GM18505 (cell line): ENCODE measurements around the gene ANO4.

Source experiments
- ATAC-seq: cut with Tn5 transposase; IDR thresholded peaks from one replicate; pipeline ENCODE4 v1.9.1; 2021; ENCODE audit not compliant: unreplicated experiment
- POLR2A ChIP-seq: IDR thresholded peaks from 4 replicates; pipeline ENCODE4 v1.6.1; 2011; ENCODE audit warnings: borderline replicate concordance; ENCODE audit not compliant: insufficient read depth, insufficient read length; ENCODE audit errors: extremely low read depth

ANO4 gene

DNA sequence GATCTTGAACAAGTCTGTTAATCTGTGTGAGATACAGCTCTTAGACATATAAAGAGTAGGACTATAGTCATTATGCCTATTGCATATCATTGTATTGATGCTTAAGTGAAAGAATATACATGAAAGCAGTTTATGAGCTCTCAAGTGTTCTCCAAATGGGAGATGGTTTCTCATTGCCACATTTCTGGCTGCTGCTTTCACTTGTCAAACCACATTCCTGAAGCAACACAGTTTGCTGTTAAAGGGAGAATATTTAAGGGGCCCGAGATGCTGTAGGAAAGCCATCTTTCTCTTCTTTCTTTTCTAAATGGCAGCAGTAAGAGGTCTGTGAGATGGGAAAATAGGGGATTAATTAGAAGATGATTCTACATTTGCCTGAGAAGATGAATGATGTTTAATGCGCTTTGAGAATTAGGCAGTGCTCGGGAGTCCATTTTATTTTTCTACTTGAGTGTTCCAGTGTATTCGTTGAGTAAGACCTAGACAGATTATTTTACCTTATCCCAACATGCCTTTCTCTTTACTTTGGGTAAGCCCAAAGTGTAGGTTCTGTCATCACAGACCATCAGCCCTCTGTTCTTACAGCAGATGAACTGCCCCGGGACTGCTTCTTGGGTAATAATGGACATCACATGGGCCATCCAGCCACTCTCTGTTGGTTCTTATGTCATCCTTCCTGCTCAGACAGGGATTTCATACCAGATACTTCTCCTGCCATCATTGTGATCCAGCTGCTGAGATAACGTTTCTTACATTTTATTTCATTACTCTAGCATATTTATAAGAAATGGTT lies 35.6 kb downstream of the ANO4 start:
- TF ChIP-seq POLR2A: no peak
- ATAC-seq: no peak

DNA sequence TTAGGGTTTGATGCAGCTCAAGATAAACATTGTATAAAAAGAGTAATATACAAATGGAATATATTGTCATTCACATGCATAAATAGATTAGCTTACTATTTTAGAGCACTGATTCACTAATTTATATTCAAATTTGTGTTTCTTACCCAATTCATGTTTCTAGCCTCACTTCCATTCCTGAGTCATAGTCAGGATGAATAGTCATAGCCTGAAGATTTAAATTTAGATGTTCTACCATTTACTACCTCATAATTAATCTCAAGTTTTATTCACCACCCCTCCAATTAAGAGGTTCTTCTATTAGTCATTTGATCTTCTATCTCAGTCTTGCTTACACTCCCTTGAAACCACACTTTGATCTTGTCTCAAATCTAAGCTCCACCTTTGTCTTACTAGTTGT lies 38.7 kb downstream of the ANO4 start:
- no peak for ATAC-seq
- TF ChIP-seq POLR2A: no peak

DNA sequence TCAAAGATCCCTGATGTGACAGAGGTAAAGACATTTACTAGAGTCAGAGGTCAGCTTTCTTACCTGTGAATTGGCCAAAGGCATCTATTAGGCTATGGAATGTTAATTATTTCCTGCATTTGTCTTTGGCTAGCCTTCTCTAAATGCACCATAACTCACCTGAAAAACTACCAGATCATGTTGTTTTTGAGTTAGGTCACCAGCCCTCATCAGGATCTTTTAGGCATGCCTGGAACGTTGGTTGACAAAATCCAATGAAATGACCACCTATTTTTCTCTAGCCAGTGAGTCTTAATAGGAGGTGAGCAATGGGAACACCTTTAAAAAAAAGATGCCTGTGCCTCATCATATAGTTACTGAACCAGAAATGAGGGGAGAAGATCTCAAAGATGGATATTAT lies 46.2 kb downstream of the ANO4 start:
- no peak for ATAC-seq

DNA sequence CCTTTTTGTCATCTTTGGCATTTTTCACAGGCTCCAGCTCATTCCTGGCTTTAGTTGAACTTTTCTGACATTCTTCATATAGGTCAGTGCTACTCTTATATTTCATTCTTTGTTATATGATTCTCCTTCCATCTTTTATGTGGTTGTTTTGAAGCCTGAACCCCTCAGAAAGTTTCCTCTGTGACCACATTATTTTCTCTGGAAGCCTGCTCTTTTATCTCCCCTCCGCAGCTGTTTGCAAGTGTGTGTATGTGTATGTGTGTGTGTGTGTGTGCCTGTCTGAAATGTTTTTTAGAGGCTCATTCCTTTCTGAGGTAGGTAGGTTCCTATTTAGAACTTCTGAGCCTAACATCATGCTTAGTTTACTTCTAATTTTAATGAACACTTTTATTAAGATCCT lies 47.6 kb downstream of the ANO4 start:
- TF ChIP-seq POLR2A: no peak
- no peak for ATAC-seq

More for the DNA sequence above, 46.2 kb downstream of the ANO4 start:
- no peak for TF ChIP-seq POLR2A

DNA sequence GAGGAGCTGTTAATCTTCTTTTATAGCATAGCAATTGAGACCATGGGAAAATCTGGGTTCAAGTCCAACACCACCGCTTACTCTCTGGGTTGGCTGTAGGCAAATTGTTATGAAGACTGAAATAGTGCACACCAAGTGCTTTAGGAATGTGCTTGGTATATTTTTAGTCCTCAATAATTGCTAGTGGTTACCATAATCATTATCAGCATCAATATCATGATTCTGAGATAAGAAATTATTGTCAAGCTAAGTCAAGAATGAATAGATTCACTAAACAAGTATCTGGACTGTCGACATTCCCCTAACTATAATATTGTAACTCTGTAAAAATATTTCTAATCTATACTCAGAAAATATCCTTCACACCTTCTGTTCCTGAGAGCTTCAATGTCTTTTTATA lies 48.5 kb downstream of the ANO4 start:
- TF ChIP-seq POLR2A: no peak

DNA sequence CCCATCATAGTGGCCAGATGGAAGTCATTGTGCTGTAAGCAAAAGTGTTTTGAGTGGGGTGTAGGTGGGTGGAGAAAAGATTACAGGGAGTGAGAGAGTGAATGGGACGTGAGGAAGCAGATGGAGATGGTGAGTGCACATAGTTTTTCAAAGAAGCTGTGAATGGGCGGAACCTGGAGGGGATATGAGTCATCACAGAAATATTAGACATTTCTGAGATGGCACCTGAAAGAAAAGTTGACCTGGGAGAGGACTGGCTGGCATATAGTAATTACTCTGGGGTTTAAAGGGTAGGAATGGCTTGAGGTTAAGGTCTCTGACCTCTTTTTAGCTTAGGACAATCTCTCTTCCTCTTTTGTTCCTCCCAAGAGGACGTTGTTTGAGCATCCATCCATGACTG lies 50.5 kb downstream of the ANO4 start:
- no peak for TF ChIP-seq POLR2A
- ATAC-seq: no peak

More for the DNA sequence above, 48.5 kb downstream of the ANO4 start:
- ATAC-seq: no peak

DNA sequence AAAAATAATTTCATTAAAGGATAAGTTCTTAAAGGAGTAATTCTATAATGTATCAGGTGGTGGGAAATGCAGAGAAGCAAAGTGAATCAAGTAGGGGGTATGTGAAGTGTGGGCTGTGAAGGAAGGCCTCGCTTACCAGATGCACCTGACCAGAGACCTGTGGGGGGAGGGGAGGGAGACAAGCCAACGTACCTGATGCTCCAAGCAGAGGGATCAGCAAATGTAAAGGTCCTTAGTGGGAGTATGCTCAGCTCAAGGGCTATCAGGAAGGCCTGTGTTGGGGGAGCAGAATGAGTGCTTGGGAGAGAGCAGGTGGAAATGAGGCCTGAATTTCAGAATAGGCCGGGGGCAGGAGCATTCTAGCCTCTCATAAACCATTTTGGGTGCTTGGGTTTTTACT lies 57.1 kb downstream of the ANO4 start:
- TF ChIP-seq POLR2A: no peak
- no peak for ATAC-seq

DNA sequence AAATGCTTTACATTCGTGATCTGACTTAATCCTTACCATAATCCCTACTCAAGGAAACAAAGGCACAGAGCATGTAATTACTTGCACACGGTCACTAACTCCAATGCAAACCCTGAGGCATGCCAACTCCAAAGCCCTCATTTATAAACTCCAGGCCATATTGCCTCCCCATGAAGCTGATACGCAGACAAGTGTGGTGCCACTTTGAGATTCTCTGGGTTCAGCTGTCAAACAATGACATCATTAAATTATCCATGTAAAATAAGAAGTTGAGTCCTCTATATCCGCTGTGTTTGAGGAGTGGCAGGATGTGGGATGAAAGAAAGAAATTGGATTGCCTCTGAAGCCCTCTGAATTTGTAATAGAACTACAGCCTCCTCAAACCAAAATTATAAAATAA lies 62.8 kb downstream of the ANO4 start:
- TF ChIP-seq POLR2A: no peak
- ATAC-seq: no peak

DNA sequence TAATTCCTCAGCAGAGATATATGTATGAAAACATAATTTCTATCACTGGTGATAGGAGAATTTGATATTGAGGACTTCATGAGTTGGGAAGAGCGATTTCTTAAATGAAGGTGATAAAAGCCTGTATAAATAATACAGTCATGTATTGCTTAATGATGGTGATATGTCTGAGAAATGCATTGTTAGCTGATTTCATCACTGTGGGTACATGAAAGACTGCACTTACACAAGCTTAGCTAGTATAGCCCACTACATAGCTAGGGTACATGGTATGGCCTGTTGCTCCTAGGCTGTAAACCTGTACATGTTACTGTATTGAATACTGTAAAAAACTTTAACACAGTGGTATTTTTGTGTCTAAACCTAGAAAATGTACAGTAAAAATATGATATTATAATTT lies 63.4 kb downstream of the ANO4 start:
- no peak for ATAC-seq
- no peak for TF ChIP-seq POLR2A

DNA sequence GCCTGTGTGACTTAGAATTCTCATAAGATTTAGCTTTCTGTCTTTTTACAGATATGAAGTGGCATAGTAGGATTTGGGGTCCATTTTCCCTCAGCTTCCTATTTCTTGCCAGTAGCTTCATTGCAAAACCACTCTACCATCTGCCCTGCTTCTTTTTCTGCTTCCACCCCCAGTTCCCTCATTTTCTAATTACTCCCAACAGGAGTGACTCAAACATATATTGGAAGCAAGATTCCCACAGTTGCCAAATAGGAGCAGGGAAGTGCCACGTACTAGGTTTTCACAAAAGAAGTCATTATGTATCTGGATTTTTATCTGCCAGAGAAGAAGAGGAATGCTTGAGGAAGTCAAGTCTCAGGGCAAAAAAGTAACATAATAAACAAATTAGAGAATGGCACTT lies 64.1 kb downstream of the ANO4 start:
- no peak for TF ChIP-seq POLR2A

DNA sequence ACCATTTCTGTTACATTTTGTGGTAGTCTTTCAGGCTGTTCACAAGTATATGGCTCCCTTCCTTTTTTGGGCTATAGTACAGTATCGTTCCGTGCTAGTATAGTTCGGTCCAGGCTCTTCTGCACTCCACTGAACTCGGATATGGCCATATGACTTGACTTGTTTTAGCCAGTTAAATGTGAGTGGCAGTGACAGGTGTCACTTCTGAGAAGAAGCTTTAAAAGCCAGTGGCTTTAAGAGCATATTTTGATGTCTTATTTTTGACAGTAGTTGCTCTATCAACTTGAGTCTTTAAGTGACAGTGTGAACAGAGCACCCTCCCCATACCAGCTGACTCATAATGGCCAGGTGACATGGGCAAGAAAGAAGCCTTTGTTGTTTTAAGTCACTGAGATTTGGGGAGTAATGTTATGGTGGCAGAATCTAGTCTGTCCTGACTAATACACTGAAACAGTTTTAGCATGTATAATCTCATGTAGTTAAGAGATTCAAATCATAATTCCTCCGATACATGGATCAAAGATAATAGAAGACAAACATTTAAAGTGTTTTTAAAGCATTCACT lies 64.6 kb downstream of the ANO4 start:
- no peak for ATAC-seq
- no peak for TF ChIP-seq POLR2A

More for the DNA sequence above, 64.1 kb downstream of the ANO4 start:
- no peak for ATAC-seq

DNA sequence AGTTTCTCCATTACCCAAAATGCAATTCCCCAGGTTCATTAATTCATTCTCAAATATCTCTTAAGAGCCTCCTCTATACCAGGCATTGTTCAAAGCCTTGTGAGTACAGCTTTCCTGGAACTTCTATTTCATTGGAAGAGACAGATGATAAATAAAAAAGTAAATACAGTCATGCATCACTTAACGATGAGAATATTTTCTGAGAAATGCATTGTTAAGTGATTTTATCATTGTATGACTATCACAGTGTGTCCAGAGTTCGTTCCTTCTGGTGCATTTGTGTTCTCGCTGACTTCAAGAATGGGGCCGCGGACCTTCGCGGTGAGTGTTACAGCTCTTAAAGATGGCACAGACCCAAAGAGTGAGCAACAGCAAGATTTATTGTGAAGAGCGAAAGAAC lies 66.0 kb downstream of the ANO4 start:
- no peak for TF ChIP-seq POLR2A
- ATAC-seq: no peak

DNA sequence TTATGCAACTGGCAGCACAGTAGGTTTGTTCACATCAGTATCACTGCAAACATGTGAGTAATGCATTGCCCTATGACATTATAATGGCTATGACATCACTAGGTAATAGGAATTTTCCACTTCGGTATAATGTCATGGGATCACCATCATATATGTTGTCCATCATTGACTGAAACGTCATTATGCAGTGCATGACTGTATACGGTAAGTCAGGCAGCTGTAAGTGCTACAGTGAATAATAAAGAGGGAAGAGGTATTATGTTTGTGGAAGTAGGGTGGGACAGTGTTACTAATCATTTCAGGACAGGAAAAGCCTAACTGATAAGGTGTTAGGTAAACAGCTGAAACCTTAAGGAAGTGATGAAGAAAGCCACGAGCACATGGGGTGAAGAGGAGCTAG lies 68.1 kb downstream of the ANO4 start:
- ATAC-seq: no peak
- no peak for TF ChIP-seq POLR2A

DNA sequence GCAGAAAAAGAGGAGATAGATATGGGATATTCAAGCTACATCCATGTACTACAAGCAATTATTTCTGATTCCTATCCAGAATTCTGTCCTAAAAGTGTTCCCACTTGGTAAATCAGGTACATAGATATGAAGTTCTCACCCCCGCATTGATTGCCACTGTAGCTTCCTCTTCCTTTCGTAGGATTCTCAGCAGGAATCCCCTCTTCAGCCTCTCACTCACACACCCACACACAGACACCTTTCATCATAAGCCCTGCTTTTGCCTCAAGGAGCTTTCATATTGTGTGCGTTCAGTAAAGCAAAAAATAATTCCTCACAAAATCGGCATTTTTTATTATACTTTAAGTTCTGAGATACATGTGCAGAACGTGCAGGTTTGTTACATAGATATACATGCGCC lies 69.8 kb downstream of the ANO4 start:
- TF ChIP-seq POLR2A: no peak
- ATAC-seq: no peak

DNA sequence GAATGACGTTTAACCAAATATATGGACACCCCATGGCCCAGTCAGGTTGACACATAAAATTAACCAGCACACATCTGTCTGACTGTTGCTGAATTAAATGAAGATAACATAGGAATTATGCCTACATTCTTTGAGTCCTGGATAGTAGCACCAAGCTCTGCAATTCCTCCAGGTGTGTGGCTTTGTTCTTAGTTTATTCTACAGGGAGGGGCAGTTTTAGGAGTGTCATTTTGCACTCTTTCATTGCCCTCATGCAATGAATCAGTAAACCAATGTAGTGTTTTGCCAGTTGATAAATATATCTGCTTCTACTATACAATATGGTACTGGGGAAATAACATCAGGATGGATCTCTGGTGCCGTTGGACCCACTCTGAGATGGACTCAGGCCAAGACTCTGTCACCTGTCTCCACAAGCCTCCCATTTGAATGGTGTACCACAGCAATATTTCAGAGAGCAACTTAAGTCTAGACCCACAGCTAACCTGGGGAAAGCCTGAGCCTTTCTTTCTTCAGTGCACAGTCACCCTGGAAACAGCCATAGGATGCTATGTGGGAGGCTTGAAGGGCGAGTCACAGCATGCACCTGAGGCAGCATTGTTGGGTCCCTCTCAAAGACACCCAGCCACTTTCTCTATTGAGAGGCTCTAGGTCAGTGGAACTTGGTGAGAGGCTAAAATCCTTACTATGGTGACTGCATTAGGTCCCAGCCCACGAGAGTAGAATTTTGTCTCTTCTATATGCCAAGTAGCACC lies 73.2 kb downstream of the ANO4 start:
- ATAC-seq: no peak
- TF ChIP-seq POLR2A: no peak

DNA sequence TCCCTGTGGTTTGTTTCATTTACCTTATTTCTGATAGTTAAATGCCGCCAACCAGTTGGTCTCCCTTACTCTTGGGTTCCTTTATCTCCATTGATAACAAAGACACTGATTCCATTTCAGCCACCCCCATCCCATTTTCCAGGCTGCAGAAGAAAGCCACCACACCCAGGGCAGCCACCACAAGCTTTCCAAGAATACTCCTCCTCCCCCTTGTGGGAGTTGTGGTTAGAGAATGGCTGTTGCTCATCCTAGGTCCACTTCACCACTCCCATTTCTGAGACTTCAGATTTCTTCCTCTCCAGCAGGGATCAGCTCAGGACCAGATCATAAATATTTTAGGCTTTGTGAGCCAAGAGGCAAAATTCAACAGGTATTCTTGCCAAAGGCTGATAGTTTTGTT lies 73.9 kb downstream of the ANO4 start:
- no peak for TF ChIP-seq POLR2A
- no peak for ATAC-seq
